HG02759 (cell line): ENCODE data around the gene NOC2L.

Source experiments
- ATAC-seq: cut with Tn5 transposase; IDR thresholded peaks from one replicate; pipeline ENCODE4 v1.9.1; 2021; ENCODE audit warnings: mild to moderate bottlenecking, moderate library complexity; ENCODE audit not compliant: unreplicated experiment

NOC2L gene

DNA sequence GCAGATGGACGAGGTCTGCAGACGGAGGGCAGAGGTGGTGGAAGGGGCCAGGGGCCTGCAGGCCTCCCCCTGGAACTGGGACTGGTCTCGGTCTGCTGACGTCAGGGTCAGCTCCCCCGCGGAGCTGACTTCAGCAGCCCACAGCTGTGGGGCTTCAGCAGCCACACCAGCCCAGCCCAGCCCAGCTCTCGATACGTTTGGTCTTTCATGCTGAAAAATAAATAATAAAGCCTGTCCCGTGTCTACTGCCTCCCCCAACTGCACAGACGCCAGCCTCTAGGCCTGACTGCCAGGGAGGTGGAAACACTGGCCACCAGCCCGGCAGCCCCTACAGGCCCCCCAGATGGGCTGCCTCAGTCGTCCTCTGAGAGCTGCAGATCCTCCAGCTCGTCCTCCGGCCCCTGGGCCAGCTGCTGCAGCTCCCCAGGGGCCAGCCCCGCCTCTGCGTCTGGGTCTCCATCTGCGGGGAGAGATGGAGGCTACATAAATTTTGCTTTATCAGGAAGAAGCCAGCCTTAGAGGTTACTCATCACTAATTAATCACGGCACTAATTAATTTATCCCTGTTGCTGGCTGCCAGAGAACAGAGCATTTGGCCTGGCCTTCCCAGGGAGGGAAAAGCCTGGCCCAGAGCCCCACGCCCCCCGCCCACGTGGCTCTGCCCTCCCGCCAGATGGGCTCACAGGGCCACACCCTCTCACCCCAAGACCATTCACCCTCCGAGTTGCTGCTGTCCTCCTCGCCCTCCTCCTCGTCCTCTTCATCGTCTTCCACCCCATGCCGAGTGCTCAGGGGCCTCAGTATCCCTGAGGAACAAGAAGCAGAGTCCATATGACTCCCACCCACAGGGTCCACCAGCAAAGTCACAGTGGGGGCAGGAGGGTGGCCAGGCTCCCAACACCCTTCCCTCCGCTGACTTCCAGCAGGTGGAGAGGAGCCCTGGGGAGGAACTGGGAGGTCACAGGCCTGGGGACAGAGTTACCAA, 14.4 kb downstream of the NOC2L start:
- no peak for ATAC-seq

DNA sequence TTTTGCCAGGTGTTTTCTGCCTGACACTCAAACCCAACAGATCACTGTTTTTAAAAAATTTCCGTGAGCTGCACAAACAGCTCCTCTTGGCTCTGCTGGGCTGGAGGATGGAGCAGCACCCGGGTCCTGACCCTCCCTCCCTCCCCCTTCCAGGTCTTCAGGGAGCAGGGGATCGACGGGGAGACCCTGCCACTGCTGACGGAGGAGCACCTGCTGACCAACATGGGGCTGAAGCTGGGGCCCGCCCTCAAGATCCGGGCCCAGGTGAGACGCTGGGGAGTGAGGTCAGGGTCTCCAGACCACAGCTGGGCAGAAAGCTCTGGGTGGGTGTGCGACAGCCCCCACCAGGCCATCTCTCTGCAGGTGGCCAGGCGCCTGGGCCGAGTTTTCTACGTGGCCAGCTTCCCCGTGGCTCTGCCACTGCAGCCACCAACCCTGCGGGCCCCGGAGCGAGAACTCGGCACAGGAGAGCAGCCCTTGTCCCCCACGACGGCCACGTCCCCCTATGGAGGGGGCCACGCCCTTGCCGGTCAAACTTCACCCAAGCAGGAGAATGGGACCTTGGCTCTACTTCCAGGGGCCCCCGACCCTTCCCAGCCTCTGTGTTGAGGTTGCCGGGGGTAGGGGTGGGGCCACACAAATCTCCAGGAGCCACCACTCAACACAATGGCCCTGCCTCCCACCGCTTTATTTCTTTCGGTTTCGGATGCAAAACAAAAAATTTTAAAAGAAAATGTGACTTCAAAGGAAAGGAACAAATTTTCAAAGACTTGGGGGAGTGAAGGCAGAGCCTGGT, 15.3 kb downstream of the NOC2L start:
- ATAC-seq, result no peak

DNA sequence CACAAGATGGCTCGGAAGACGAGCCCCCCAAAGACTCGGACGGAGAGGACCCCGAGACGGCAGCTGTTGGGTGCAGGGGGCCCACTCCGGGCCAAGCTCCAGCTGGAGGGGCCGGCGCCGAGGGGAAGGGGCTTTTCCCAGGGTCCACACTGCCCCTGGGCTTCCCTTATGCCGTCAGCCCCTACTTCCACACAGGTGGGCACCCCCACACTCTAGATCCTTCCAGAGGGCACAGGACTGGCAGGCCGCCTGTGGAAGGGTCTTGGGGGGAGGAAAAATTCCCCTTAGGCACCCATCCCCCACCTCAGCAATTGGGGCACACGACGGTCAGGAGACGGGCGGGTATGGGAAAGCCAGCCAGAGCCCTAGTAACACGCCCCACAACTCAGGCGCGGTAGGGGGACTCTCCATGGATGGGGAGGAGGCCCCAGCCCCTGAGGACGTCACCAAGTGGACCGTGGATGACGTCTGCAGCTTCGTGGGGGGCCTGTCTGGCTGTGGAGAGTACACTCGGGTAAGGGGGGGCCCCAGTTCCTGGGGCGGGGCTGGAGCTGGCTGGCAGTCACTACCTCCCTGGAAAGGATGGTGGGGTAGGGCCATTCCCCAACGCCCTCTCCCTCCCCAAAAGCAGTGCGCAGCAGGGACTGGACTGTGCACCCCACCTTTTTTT, 16.1 kb downstream of the NOC2L start:
- no peak for ATAC-seq

DNA sequence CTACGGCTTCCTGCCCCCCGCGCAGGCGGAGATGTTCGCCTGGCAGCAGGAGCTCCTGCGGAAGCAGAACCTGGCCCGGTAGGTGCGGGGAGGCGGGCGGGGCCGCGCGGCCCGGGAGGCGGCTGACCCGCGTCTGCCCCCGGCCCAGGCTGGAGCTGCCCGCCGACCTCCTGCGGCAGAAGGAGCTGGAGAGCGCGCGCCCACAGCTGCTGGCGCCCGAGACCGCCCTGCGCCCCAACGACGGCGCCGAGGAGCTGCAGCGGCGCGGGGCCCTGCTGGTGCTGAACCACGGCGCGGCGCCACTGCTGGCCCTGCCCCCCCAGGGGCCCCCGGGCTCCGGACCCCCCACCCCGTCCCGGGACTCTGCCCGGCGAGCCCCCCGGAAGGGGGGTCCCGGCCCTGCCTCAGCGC, 16.6 kb downstream of the NOC2L start:
- ATAC-seq, result no peak

DNA sequence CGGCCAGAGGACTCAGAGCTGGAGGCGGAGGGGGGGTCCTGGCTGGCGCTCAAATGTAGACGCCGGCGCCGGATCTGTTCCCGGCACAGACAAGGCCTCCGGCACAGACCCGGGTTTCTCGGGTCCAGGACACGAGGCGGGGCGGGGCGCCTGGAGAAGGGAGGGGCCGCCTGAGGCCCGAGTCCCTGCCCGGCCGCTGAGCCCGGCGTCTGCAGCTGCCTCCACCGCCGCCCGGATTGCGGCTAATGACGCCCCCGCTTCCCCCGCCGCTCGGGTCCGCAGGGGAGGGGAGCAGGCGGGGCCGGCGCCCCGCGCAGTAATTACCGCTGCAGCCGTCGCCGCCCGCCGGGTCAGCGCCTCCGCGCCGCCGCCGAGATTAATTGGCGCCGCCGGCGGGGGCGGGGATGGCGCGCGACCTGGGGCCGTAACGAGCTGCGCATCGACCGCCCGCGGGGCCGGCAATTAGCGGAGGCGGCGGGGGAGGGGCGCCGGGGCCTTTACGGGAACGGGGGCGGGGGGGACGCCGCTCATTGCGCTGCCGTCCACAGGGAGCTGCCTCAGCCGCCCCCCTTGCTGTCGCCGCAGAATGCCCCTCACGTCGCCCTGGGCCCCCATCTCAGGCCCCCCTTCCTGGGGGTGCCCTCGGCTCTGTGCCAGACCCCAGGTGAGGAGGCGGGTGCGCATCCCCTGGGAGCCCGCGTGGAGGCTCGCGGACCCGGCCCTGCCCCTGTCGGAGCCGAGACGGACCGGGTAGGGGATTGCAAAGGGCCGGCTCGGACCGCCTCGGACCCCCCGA, 17.3 kb downstream of the NOC2L start:
- no peak for ATAC-seq

DNA sequence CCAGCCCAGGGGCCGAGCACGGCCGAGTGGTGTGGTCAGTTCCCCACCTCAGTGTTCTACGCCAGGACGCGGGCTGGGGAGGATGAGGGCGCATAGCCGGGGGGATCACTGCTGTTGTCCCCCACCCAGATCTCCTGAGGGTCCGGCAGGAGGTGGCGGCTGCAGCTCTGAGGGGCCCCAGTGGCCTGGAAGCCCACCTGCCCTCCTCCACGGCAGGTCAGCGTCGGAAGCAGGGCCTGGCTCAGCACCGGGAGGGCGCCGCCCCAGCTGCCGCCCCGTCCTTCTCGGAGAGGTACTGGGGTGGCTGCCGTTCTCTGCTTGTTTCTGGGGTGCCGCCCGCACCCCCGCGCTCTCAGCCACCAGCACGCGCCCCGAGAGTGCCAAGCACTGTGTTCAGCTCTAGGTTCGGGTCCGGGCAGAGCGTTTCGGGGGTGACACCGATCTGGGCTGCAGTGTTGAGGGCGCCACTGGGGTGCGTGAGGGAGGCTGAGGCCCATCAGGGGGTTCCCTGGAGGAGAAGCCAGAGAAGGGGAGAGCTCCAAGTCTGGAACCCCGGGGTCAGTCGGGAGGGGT, 18.0 kb downstream of the NOC2L start:
- no peak for ATAC-seq

DNA sequence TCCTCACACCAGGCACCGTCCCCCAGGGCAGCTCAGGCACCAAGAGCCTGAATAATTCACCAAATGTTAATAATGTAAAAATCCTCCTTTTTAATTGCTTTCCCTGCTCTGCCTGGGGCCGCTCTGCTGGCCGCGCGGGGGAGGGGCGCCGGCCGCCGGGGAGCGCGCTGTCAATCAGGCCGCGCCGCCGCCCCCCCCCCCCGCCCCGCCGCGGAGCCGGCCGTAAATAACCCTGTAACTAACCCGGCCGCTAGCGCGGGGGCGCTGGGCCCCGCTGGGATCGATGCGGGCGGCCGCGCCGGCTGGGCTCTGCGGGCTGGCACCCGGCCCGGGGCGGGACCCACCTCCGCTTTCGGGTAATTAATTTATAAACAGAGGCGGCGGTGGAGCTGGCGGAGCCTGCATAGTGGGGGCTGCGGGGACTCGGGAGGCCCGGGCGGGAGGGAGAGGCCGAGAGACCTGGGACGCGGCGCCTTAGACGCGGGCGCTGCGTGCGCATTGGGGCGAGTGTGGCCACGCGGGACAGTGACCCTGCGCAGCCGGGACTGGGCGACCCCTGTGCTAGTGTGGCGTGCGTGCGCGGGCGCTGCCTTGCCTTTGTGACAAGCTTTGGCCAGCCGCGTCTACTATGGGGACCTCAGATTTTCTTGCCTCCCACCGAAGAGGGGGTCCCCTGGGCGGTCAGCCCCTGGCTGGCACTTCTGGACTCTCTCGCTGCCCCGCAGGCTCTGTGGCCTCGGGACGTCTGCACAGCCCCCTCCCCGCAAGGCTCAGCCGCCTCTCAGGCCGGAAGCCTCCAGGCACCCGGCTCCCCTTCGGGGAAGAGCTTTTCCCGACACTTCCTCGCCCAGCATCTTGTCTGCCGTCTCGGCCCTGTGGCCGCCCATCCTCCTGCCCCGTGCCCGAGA, 18.7 kb downstream of the NOC2L start:
- ATAC-seq, result no peak

DNA sequence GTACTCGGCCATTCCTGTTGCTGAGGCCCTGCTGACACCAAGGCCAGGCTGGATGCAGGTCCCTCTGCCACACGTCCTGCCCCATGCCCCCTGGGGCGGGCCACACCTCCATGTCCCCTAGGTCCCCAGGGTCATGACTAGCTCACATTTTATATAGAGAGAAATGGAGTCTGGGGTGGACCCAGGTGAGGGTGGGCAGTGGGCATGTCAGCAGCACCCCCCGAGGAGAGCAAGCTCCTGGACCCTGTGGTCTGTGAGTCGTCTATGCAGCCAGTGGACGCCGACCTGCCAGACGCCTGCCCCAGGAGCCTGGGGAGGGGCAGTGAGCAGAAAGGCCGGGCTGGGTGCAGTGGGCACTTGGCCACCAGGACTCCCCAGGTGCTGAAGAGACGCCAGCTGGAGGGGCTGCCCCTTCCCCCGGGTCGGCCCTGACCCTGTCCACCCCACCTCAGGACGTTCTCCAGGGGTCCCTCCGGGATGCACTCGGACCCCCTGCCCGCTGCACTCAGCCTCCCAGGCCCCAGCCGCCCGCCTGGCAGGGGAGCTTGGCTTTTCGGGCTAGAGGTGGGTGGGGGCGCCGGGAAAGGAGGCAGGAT, 19.4 kb downstream of the NOC2L start:
- no peak for ATAC-seq

DNA sequence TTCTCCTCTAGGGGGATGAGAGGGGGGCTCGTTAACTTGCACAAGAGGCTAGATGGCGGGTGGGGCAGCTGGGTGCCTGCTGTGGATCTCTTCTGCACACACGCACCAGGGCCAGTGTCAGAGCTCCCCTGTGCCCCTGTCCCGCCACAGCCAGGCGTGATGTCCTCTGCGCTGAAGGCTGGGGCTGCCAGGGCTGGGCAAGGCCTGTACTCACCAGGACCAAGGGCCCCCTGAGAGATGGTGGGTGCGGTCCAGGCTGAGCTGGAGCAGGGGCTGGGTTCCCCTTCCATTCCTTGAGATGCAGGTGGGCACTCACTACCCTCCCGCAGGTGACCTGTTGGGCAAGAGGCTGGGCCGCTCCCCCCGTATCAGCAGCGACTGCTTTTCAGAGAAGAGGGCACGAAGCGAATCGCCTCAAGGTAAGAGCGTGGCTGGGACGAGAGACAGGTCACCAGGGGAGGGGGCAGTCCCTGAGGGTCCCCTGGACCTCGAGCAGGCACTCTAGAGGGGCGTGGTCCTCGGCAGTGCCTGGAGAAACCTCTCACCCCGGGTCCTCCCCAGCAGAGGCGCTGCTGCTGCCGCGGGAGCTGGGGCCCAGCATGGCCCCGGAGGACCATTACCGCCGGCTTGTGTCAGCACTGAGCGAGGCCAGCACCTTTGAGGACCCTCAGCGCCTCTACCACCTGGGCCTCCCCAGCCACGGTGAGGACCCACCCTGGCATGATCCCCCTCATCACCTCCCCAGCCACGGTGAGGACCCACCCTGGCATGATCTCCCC, 20.2 kb downstream of the NOC2L start:
- ATAC-seq, result no peak

DNA sequence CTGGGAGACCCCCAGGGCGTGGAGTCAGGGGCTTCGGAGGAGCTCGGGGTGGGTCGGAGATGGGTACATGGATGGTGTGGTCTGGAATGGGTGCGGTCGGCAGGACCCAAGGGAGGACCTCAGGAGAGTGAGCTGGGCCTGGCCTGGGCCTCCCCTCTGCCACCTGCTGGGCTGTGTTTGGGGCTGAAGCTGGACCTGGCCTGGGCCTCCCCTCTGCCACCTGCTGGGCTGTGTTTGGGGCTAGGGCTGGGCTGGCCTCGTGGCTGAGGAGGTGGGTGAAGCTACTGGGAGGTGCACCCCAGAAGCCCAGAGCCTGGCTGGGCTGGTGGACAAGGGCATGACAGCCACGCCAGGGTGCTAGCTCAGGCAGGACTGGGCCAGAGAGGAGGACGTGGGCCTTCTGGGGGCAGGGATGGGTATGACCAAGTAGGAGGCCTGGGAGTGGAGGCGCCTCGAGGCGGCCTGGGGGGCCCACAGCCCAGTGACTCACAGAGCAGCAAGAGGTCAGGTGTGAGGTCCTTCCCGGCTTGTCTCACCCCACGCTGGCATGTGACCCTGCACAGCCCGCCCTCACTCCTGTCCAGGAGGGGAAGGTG, 20.9 kb downstream of the NOC2L start:
- no peak for ATAC-seq

DNA sequence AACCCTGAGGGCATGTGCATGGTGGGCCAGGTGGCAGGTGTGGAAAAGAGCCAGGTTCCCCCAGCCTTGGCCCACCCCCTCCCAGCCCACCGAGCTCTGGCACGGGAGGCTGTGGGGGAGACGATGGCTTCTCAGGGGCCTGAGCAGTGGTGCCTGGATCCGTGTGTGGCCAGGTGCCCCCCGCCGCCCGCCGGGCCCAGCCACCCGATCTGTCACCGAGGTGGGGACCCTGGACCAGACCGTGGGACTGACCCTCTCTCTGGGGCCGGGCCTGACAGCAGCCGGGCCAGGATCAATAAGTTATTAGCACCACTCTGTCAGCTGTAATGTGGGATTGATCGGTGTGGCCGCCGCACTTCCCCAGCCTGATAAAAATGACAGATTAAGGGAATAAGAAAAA, 21.5 kb downstream of the NOC2L start:
- ATAC-seq, result no peak

DNA sequence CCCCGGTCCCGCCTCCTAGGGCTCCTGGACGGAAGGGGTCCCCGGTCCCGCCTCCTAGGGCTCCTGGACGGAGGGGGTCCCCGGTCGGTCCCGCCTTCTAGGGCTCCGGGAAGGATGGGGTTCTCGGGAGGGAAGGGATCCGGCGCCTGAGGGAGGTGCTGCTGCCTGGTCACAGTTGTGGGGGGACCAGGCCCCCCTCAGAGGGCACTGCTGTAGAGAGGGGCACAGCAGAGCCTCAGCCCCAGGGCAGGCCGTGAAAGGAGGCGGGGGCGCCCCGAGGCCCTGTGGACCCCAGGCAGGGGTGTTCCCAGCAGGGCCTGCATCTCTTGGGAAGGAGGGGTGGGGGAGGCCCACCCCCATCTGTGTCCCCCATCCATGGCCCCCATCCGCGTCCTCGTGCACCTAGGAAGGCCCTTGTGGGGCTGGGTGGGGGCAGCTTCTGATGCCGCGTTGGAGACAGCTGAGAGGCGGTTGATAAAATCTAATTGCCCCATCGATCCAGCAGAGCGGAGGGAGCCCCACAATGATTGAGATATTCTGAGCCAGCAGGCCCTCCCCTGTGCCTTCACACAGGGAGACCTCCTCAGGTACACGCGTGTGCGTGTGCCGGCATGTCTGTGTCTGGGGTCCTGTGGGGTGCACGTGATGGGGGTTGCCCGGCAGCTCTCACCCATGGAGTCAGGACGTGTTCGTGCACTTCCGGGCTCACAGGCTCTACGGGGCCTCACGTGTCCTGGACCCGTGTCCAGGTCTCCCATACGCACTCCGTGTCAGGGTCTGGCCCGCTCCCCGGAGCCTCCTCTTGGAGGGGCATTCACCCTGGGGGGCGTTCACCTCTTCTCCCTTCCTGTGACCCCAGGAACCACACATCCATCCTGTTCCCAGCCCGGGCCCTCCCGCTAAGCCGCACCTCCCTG, 22.4 kb downstream of the NOC2L start:
- no peak for ATAC-seq

DNA sequence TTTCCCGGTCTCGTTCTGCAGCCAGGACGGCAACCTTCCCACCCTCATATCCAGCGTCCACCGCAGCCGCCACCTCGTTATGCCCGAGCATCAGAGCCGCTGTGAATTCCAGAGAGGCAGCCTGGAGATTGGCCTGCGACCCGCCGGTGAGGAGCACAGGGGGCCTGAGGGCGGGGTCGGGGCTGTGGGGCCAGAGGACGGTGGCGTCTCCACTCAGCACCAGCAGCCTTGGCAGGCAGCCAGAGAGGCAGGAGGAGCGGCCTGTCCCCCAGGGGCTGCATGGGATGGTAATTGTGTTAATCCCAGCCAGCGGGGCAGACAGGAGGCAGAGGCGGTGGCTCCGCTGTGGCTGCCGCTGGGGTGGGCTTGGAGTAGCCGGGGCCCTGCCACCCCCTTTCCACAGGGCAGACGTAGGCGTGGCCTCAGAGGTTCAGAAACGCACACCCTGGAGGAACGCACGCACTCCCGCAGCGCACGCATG, 23.3 kb downstream of the NOC2L start:
- no peak for ATAC-seq

DNA sequence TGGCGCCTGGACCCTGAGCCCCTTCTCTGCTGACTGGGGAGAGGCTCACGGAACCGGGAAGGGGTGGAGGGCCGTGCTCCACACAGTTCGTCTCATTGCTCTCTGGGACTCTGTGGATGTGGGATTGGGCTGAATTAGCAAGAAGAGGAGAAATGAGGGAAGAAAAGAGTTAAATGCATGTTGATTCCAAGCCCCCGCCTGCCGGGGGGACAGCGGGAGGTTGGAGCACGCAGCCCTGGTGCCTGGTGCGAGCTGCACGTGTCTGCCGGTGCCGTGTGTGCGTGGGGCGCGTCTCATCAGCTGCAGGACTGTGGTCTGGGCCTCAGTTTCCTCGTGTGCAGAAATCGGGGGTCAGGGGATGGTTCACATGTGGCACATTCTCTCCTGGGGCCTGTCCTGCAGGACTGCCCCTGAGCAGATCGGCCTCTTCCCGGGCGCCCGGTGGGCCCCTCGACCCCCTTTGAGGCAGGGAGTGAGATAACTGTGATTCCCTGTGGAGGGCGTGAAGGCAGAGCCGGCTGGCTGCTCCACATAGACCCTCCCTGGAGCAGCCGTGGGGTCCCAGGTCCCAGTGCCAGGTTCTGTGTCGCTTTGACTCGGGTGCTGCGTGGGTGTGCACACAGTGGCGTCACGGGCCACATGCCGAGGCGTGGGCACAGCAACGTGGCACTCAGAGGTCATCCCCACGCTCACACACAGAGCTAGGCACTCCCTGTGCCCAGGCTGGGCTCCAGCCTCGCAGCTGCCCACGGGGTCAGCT, 23.9 kb downstream of the NOC2L start:
- no peak for ATAC-seq

DNA sequence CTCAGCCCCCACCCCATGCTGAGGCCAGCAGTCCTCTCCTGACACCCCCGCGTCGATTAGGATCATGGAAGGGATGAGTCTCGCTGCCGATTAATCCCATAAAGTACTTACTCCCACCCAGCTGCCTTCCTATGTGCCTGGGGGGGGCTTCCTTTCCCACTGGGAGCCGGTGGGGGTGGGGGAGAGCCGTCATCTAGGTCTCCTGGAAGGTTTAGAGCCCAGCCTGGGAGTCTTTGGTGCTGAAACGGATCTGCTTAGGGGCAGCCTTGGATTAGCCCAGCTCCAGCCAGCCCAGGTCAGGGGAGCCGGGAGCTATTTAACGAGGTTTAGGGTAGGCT, 25.5 kb downstream of the NOC2L start:
- ATAC-seq, result no peak
